IMR-90 (cell line): ENCODE measurements around the gene GKAP1.

Experiments used
- BHLHE40 ChIP-seq: fragments of 150-350 bp; IDR thresholded peaks from 2 replicates; pipeline ENCODE4 v1.6.1; 2016; ENCODE audit warnings: mild to moderate bottlenecking, low read depth, low read length
- CEBPB ChIP-seq: IDR thresholded peaks from 2 replicates; pipeline ENCODE4 v1.6.1; 2012; ENCODE audit warnings: low read depth, low read length, improper control_type of control experiment
- CHD1 ChIP-seq: IDR thresholded peaks from 2 replicates; pipeline ENCODE4 v1.6.1; 2012; ENCODE audit warnings: low read depth, low read length, improper control_type of control experiment
- CTCF ChIP-seq: conservative IDR thresholded peaks from 2 replicates; pipeline ENCODE4 v1.5.1; 2012; ENCODE audit warnings: mild to moderate bottlenecking, low read depth, low read length, improper control_type of control experiment
- FOS ChIP-seq: fragments of 150-350 bp; IDR thresholded peaks from 2 replicates; pipeline ENCODE4 v1.6.1; 2016; ENCODE audit warnings: low read depth, low read length
- MXI1 ChIP-seq: IDR thresholded peaks from 2 replicates; pipeline ENCODE4 v1.6.1; 2012; ENCODE audit warnings: low read depth, mild to moderate bottlenecking, low read length, moderate library complexity, borderline replicate concordance
- POLR2A ChIP-seq: IDR thresholded peaks from 2 replicates; pipeline ENCODE4 v1.6.1; 2012; ENCODE audit warnings: mild to moderate bottlenecking, low read depth, low read length
- RAD21 ChIP-seq: IDR thresholded peaks from 2 replicates; pipeline ENCODE4 v1.6.1; 2012; ENCODE audit warnings: low read length, improper control_type of control experiment
- RCOR1 ChIP-seq: IDR thresholded peaks from 2 replicates; pipeline ENCODE4 v1.6.1; 2012; ENCODE audit warnings: mild to moderate bottlenecking, low read length, improper control_type of control experiment; ENCODE audit not compliant: insufficient replicate concordance
- RFX5 ChIP-seq: IDR thresholded peaks from 2 replicates; pipeline ENCODE4 v1.8.0; 2012; ENCODE audit warnings: low read depth, mild to moderate bottlenecking, low read length, moderate library complexity
- SMC3 ChIP-seq: fragments of 150-350 bp; IDR thresholded peaks from 2 replicates; pipeline ENCODE4 v1.6.1; 2016; ENCODE audit warnings: low read depth, mild to moderate bottlenecking, antibody characterized with exemption, low read length, moderate library complexity
- USF2 ChIP-seq: fragments of 150-350 bp; IDR thresholded peaks from 2 replicates; pipeline ENCODE4 v1.6.1; 2017; ENCODE audit warnings: mild to moderate bottlenecking, antibody characterized with exemption, low read length, low read depth

- no peak for TF ChIP-seq CTCF
- TF ChIP-seq RCOR1, result no peak
- TF ChIP-seq RAD21, result no peak
- no peak for TF ChIP-seq POLR2A
- TF ChIP-seq FOS, result no peak
- no peak for TF ChIP-seq CHD1
- TF ChIP-seq SMC3, result no peak
- no peak for TF ChIP-seq USF2
- no peak for TF ChIP-seq BHLHE40
- no peak for TF ChIP-seq CEBPB
- no peak for TF ChIP-seq RFX5
- TF ChIP-seq MXI1, result no peak
These were observed 63.1 kb downstream of the GKAP1 start for GRCh38 chr9:83754383-83754977.
